ENCODE results near the gene CFAP61.

Gene CFAP61

DNA sequence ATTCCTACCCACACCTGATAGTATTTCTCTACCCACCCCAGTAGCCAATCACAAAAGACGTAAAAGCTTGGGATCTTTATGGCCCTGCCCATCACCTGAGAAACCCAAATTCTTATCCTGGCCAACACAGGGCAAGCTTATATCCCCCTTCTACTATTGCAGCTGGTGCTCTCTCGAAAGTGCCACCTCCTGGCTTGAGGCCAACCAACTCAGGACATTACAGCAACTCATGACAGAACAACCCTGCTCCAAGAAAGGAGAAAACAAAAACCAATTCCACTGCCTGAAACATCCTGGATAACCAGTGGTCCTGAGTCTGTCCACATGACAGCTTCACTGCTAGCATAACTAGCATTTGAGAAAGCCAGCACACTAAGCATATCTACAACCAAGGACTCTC is 97.9 kb downstream of the CFAP61 start:
- in situ Hi-C loops (cut with HindIII; ENCODE audit: low sequenced_read_pairs): no loop called here

GRCh38 chr20:20160520-20160919 is 108.2 kb downstream of the CFAP61 start:
- in situ Hi-C loops (cut with HindIII; ENCODE audit: low sequenced_read_pairs): no loop called here

GRCh38 chr20:20161611-20162010 is 109.3 kb downstream of the CFAP61 start:
- in situ Hi-C loops (cut with HindIII; ENCODE audit: low sequenced_read_pairs): no loop called here

- in situ Hi-C loops (cut with HindIII; ENCODE audit: low sequenced_read_pairs): no loop called here
Measured at GRCh38 chr20:20167698-20168097, 115.4 kb downstream of the CFAP61 start.

DNA sequence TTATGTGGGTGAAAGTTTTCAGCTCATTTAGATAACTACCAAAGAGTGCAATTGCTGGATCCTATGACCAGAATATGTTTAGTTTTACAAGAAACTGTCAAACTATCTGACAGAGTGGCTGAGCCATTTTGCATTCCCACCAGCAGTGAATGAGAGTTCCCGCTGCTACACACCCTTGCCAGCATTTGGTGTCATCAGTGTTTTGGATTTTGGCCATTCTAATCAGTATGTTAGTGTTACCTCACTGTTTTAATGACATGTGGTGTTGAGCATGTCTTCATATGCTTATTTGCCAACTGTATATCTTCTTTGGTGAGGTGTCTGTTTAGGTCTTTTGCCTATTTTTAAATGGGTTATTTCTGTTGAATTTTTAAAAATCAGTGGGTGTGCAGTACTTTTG is 120.9 kb downstream of the CFAP61 start:
- in situ Hi-C loops (cut with HindIII; ENCODE audit: low sequenced_read_pairs): no loop called here

- in situ Hi-C loops (cut with HindIII; ENCODE audit: low sequenced_read_pairs): no loop called here
Measured at GRCh38 chr20:20174089-20174835, 121.9 kb downstream of the CFAP61 start.

DNA sequence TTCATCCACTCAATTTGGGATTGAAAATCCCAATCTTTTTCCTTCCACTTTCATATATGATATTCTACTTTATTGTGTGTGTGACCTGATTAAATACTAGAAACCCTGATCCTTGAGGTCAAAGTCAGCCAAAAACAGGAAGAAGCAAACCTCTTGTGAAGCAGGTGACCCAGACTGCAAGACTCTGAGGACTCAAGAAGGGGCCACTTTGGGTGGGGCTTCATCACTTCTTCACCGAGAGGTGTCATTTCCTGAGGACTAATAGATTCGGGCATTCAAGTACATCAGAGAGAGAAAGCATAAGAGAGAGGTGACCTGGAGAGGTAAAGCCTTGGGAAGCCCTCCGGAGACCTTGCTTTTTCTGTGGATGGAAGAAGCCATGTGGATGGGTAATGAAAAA is 129.0 kb downstream of the CFAP61 start:
- in situ Hi-C loops (cut with HindIII; ENCODE audit: low sequenced_read_pairs): no loop called here

- in situ Hi-C loops (cut with HindIII; ENCODE audit: low sequenced_read_pairs): no loop called here
Measured at GRCh38 chr20:20184149-20184548, 131.8 kb downstream of the CFAP61 start.

DNA sequence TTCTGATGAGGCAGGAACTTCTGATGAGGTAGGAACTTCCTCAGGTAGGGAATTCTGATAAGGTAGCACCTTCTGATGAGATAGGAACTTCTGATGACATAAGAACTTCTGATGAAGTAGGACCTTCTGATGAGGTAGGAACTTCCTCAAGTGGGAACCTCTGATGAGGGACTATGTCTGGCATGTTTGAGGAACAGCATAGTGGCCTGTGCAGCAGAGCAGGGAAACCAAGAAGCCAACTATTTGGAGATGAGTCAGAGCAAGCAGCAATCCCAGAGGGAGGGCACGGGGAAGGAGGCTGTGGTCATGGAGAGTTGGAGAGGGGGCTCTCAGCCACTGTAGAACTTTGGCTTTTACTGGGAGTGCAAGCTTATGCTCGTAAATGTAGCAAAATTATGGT is 132.4 kb downstream of the CFAP61 start:
- in situ Hi-C loops (cut with HindIII; ENCODE audit: low sequenced_read_pairs): no loop called here

DNA sequence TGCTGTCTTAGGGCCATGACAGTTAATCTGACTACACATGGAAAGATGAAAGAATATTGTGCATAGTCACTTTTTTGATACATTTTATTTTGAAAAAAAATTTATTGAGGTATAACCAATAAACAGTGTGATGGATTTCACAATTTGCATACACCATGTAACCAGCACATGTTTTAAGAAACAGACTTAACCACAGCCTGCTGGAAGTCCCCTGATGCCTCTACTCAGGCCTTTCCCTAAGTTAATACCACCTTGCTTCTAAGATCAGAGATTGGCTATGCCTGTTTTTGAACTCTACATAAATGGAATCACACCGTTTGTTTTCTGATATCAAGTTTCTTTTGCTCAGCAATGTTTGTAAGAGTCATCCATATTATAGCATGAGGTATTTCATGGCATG is 136.3 kb downstream of the CFAP61 start:
- in situ Hi-C loops (cut with HindIII; ENCODE audit: low sequenced_read_pairs): no loop called here

GRCh38 chr20:20192366-20192765 is 140.0 kb downstream of the CFAP61 start:
- in situ Hi-C loops (cut with HindIII; ENCODE audit: low sequenced_read_pairs): no loop called here

- in situ Hi-C loops (cut with HindIII; ENCODE audit: low sequenced_read_pairs): no loop called here
Measured at GRCh38 chr20:20195021-20195705, 142.8 kb downstream of the CFAP61 start.

GRCh38 chr20:20196610-20197009 is 144.3 kb downstream of the CFAP61 start:
- in situ Hi-C loops (cut with HindIII; ENCODE audit: low sequenced_read_pairs): no loop called here

DNA sequence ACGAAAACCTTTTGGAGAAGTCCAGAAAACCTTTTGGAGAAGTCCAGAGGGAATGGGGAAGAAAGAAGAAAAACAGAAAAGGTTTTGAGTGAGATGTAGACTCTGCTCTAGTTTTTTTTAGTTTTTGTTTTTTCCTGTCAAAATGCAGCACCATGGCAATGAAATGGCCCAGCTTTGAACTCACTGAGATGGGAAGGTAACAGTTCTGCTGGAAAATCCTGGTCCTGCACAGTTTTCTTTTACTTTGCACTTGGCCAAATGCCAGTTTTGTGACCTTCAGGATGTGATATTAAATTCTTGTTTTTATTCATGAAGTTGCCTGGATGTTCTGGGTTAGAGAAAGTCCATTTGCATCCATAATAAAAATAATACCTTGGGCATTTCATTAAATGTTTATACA is 145.7 kb downstream of the CFAP61 start:
- in situ Hi-C loops (cut with HindIII; ENCODE audit: low sequenced_read_pairs): no loop called here

DNA sequence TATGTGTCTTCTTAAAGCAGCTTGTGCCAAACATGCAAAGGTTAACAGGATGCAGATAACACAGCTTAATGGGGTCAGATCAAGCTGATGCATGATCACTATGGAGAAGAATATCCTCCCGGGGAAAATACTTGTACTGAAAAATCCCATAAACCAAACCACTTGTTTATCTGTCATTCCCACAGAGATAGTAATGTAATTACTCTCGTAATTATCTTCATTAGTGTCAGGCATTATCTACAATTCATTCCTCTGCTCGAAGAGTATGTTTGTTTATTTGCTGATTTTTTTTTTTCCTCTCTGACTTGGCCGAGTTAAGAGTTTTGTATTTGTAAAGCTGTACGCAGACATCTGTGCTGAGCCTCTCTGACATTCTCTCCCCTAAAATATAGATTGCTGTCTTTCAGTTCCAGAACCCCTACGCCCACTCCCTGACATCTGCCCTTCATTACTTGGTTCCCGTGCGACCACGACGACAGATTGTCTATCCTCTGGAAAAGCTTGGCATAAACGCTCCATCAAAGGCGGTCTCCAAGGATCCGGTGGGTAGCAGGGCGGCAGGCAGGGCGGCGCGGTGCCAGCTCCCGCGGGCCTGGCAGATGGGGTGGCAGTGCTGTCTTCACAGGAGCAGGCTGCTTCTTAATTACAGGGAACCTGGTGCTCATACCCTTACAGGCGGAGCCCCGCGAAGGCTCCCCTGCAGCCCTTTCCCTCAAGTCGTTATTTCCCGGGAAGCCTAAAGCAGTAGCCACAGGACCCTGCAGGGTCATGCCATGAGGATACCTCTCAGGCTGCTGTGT is 147.2 kb downstream of the CFAP61 start:
- in situ Hi-C loops (cut with HindIII; ENCODE audit: low sequenced_read_pairs): no loop called here

- in situ Hi-C loops (cut with HindIII; ENCODE audit: low sequenced_read_pairs): no loop called here
Measured at GRCh38 chr20:20201124-20201523, 148.8 kb downstream of the CFAP61 start.

DNA sequence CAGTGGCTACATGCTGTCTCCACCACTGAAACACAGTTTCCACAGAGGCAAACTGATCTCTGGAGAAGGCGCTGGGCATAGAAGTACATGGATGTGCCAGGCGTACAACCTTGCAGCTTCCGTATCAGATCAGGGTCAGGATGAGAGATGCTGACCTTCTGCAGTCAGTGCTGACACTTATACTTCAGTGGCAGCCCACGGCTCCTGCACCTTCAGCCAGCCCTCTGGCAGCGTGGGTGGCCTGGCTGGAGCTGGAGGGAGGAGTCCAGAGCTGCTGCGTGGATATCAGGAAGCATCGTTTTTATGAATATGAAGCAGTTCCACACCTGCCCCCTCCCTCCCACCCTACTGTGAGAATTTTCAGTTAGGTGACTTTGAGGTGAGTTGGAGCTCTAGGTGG is 149.3 kb downstream of the CFAP61 start:
- in situ Hi-C loops (cut with HindIII; ENCODE audit: low sequenced_read_pairs): no loop called here

- in situ Hi-C loops (cut with HindIII; ENCODE audit: low sequenced_read_pairs): no loop called here
Measured at GRCh38 chr20:20202768-20203167, 150.4 kb downstream of the CFAP61 start.

- in situ Hi-C loops (cut with HindIII; ENCODE audit: low sequenced_read_pairs): no loop called here
Measured at GRCh38 chr20:20203784-20204183, 151.5 kb downstream of the CFAP61 start.

DNA sequence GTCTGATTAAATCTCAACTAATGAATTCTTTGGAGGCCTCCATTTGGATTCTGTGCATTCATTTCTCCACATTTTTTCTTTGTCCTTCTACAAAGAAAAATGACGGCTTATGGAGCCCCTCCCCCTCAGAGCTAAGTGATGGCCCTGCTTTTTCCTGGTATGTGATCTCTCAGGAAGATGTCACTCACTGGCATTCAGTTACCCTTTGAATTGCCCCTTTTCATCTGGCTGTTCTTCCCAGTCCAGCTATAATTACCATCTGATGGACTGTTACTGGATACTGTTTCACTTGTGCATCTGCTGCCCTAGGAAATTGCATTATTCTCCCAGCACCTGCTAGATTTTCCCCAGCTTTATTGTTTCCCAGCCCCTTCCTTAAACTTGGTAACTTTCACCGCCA is 151.9 kb downstream of the CFAP61 start:
- in situ Hi-C loops (cut with HindIII; ENCODE audit: low sequenced_read_pairs): no loop called here

DNA sequence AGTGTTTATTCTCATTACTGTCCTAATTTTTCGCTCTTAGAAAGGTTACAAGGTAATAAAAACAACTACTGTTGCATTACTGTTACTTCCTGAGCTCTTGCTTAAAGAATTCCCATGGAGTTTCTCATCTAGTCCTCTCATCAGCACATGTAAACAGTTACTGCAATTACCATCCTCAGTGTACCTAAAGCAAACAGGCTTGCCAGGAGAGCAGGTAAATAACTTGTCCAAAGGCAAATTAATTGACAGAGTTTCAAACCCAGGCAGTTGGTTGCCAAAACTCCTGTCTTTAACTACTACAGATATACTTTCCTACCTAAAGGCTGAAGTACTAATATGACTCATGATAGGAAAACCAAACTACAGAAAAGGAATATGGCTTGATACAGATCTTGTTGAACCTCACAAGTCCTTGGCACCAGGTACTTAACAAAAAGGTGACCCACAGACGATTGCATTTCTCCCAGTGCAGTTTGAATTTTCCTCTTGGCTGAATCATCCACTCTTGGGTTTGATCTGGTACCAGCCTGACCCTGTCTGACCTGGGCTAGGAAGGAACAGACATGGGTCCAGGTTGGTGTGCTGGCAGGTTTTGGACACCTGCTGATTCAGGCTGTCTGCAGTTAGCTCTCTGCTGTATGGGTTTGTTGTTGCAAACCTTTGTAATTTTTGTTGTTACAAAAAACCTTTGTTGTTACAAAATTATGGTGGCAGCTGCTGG is 153.0 kb downstream of the CFAP61 start:
- in situ Hi-C loops (cut with HindIII; ENCODE audit: low sequenced_read_pairs): no loop called here

All from endothelial cell of hepatic sinusoid (primary cell).